Stimulated activated CD4-positive, alpha-beta T cell treated with anti-CD3 and anti-CD28 coated beads, Interleukin-4, amount 100 ng/mL, for 48 hours (primary cell): ENCODE data around the gene BMX.

ENCODE experiments used
- DNase-seq, 2 donors: peaks; one replicate each; pipeline ENCODE4 v3.0.0-alpha.2; 2020; ENCODE audit warnings: low read depth in 2 of 2

BMX gene

DNA sequence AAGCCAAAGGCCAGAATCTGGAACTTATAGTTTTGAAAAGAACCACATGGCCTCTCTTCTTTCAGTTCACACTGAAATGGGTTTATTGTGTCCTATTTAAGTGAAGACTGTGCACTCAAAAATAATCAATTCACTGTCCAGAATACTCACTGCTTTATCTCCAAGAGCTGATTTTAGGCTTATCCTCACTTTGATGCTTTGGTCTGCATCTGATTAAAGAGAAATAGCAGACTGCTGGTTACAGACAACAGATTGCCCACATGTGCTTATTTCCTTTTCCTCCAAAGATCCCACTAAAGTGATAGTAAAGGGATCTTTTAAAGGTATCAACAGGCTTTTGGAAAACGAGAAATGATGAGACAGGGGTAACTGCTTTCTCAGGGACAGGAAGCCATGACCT is 69.5 kb downstream of the BMX start:
- DNase-seq = no peak

DNA sequence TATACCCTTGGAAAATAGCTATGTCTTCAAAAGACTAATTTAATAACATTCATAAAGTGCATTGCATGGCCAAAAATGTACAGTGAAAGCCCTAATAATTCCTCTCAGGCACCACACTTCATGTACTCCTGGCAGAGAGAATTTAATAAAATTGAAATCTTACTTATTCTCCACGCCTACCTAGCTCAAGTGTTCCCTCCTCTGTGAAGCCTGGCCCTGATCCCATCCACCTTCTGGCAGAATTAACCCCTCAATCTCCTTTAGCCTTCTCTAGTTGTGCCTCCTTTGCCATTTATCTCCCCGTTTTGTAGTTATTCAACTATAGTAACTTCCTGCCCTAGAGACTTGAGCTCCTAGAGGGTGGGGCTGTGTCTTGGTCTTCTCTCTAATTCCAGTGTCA is 73.4 kb downstream of the BMX start:
- DNase-seq = no peak

DNA sequence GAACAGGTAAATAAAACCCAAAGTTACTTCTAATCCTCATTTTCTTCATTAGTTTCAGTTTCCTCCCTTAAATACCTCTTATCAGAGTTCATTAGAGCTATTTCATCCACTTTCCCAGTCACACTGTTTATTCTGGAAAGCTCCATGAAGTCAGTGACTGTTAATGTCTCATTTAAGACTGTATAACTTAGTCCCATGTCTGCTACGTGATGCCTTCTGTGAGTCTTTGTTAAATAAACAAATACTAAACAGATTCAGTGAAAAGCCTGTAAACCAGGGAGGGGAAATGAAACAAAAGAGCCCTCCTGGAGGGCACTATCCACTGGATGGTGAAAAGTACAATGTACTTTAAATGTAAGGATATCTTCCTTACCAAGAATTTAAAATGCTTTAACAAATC is 75.4 kb downstream of the BMX start:
- no peak for DNase-seq

DNA sequence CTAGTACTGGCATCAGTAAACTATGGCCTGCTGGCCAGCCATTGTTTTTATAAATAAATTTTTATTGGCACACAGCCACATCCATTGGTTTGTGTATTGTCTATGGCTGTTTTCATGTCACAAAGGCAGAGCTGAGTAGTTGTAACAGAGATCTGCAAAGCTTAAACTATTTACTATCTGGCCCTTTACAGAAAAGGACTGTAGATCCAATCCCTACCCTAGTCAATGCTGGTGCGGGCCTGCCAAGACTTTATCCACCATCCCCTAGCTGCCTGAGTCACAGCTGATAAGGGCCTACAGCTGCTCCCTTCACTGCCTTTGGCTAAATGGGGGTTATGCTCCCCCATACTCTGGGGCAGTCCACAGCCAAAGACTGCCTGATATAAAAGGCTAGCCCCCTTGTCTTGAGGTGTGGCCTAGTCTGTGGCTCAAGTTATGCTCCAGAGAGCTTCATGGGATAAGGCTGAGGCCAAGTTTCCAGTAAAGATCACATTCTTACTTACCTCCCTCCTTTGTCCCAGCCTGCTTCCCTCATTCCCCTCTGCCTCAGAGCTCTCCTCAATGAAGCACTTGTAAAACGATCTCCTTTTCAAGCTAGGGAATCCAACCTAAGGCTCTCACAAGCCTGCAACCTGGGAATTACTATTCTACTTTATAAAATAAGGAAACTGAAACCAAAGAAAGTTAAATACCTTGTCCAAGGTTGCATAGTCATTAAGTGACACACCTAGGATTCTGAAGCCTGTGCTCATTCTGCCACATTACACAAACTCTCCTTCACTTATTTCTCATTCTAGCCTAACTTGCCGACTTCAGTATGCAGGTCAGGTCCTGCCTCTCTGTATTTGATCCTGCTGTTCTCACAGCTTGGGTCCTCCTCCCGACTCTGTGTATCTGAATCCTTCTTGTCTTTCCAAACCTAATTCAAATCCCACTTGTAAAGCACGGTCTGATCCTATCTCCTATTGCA is 79.5 kb downstream of the BMX start:
- DNase-seq = no peak

DNA sequence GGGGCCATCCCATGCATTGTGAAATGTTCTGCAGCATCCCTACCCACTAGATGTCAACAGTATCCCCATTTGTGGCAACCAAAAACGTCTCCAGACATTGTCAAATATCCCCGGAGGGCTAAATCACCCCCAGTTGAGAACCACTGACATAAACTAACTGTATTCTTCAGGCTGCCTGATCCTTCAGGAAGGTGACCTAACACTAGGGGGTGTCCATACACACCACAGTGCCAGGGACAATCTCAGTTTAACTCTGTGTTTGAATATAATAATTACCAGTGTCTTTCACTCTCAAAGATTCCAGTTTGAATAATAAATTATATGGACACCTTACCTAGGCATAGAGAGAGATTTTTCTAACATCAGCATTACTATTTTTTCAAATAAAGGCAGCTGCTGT is 93.8 kb downstream of the BMX start:
- DNase-seq = no peak

DNA sequence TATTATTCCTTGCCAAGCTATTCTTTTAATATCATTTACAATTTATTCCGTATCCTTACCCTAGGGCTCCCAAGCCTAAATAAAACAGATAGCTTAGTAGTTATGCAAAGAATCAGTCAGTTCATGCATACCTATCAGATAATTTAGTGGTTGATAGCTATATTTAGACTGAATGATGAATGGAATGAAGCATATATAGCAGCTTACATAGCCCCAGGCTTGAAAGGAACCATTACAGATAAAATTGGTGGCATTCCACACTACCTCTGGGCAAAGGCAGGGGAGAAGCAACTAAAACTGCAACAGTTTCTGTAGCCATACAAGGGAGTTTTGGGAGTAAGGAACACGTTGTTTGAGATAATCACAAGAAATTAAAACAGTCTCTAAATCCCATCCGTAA is 97.4 kb downstream of the BMX start:
- DNase-seq = no peak

DNA sequence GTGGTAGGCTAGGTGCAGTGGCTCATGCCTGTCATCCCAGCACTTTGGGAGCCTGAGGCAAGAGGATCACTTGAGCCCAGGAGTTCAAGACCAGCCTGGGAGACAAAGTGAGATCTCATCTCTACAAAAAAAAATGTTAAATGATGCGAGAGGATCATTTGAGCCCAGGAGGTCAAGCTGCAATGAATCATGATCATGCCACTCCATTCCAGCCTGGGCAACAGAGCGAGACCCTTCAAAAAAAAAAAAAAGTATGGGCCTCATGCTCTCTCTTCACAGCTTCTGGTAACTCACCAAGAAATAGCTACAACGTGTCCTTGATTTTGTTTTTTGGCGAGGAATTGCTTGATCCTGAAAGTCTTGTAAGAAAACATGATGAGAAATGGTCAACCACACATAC is 98.9 kb downstream of the BMX start:
- no peak for DNase-seq

DNA sequence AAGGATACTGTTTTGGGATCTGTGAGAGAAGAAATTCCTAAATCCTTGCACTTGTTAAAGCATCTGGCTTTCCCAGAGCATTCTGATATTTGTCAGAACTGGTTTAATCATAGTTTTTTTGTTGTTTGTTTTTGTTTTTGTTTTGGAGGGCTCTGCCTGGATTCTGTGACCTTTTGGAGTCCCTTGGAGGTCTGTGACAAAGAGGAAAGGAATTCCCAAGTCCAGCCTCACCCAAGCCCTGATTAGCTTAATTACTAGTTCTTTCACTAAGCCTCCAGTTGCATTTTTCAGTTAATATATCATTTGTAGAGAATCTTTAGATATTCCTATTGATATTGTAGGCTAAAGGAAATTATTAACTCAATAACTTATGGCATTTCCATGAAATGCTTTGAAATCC is 99.4 kb downstream of the BMX start:
- DNase-seq = no peak

DNA sequence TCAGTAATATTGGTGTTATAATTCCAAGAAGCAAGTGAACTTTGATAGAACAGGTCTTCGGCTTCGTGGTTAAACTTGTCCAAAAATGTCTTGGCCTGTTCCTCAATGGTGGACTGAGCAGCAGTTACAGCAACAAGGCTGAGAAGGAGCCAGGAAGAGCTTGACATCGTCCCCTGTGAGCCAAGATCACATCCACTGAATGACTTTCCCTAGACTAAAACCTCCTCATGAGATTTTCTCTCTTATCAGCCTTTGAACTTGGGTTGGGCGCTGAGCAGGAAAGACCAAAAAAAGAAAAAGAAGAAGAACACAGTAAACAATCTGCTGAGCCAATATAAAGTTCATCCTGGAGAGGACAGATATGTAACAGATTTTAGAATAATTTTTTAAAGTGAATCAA is 100.1 kb downstream of the BMX start, which contains the start of gene ACE2:
ACE2 (minus strand) TSS at position 216 of the 400 bp plus-strand sequence; CDS start at position 167, 49 bp downstream.
- no peak for DNase-seq

DNA sequence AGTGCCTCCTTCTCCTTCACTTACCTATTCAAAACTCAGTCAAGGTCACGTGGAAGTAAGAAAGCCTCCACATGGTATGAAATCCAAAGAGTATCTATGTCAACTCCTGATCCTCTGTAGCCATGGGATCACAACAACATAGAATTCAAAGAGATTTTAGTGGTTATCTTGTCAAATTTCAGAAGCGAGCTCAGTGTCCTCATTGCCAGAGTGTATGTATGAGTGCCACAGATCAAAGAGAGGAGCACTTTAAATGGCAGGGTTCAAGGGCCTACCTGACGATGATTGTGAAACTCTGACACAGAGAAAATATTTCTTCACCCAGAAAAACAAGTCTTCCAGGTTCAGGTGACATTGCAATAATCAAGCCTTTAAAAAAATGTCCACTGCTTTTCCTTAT is 101.3 kb downstream of the BMX start:
- no peak for DNase-seq

DNA sequence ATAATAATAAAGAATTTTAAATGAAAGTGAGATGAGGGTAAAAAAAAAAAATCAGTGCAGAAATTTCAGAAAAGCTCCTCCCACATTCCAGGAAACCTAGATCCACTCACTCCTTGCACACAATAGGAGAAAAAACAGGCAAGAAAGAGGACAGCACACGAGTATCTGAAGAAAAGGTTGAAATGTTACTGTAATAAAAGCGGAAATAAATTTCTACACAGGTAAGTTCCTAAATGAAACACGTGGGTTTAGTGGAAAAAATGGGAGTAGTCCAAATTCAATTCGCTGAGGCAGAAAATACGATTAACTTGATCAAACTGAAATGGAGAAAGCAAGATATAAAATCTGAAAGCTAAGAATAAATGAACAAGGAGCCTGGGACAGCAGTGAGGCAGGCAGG is 102.2 kb downstream of the BMX start:
- no peak for DNase-seq

DNA sequence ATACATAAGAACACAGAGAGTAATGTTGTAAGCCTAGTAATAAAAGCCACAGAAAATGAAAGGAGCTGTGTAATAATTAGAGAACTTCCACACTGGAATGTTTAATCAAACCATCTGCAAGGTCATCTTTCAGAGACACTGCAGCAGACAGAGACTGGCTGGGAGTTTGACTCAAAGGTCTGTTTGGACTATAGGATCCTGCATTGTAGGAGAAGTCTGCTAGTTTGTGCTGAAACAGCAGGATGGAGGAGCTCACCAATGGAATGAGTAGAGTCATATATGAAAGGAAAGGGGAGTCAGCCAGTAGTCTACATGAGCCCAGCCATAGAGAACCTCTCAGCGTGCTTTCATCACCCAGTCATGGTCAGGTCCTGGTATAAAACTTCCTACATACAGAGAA is 104.6 kb downstream of the BMX start:
- no peak for DNase-seq
